ENCODE results near the gene RNASEH1.

Gene RNASEH1

GRCh38 chr2:3596901-3597417 lies 38.8 kb upstream of the RNASEH1 start:
- DNase-seq (ENCODE audit: low spot score): no peak
- TF ChIP-seq CTCF (IDR thresholded peaks at IDR 0.05; ENCODE audit: extremely low read depth, missing control alignments): no peak

GRCh38 chr2:3595985-3596384 lies 37.9 kb upstream of the RNASEH1 start:
- peak; percentile 88 for DNase-seq (ENCODE audit: low spot score)
- TF ChIP-seq CTCF (IDR thresholded peaks at IDR 0.05; ENCODE audit: extremely low read depth, missing control alignments): no peak

- DNase-seq (ENCODE audit: low spot score): no peak
- TF ChIP-seq CTCF (IDR thresholded peaks at IDR 0.05; ENCODE audit: extremely low read depth, missing control alignments): no peak
Measured at GRCh38 chr2:3595404-3595803, 37.3 kb upstream of the RNASEH1 start.

GRCh38 chr2:3594493-3595281 lies 36.6 kb upstream of the RNASEH1 start, which contains the start of gene COLEC11:
TSS of gene COLEC11 (plus strand) at chr2:3595112. CDS start at chr2:3604341, 9,229 bp downstream.
- no peak for TF ChIP-seq CTCF (IDR thresholded peaks at IDR 0.05; ENCODE audit: extremely low read depth, missing control alignments)
- no peak for DNase-seq (ENCODE audit: low spot score)

- DNase-seq (ENCODE audit: low spot score): no peak
- TF ChIP-seq CTCF (IDR thresholded peaks at IDR 0.05; ENCODE audit: extremely low read depth, missing control alignments): no peak
Measured at GRCh38 chr2:3589086-3589485, 31.0 kb upstream of the RNASEH1 start.

GRCh38 chr2:3588084-3588483 lies 30.0 kb upstream of the RNASEH1 start:
- DNase-seq (ENCODE audit: low spot score): no peak
- no peak for TF ChIP-seq CTCF (IDR thresholded peaks at IDR 0.05; ENCODE audit: extremely low read depth, missing control alignments)

- no peak for TF ChIP-seq CTCF (IDR thresholded peaks at IDR 0.05; ENCODE audit: extremely low read depth, missing control alignments)
- DNase-seq (ENCODE audit: low spot score): no peak
Measured at GRCh38 chr2:3587432-3587831, 29.3 kb upstream of the RNASEH1 start.

All from GM20000 (cell line).